Raji (cell line): ENCODE results near the gene DUS4L.

ENCODE experiments used
- POLR2A ChIP-seq: IDR thresholded peaks from 2 replicates; pipeline ENCODE4 v1.6.1; 2011; ENCODE audit warnings: low read depth, low read length, control low read depth; ENCODE audit not compliant: insufficient read depth

Gene DUS4L

GRCh38 chr7:107564553-107565298 is 955 bp downstream of the DUS4L start:
- TF ChIP-seq POLR2A: no peak

- no peak for TF ChIP-seq POLR2A
These were observed 6.5 kb downstream of the DUS4L start for GRCh38 chr7:107570298-107570697.

GRCh38 chr7:107573537-107573936 is 9.8 kb downstream of the DUS4L start:
- TF ChIP-seq POLR2A: no peak

- TF ChIP-seq POLR2A: no peak
These were observed 15.7 kb downstream of the DUS4L start for GRCh38 chr7:107579554-107579884.

GRCh38 chr7:107579885-107580715 is 16.3 kb downstream of the DUS4L start, which contains the start of gene BCAP29:
BCAP29 (plus strand) TSS chr7:107580246; CDS start chr7:107580773, 527 bp downstream.
- peak; percentile 73 for TF ChIP-seq POLR2A

- no peak for TF ChIP-seq POLR2A
These were observed 17.1 kb downstream of the DUS4L start for GRCh38 chr7:107580716-107581383.

- TF ChIP-seq POLR2A: no peak
These were observed 17.7 kb downstream of the DUS4L start for GRCh38 chr7:107581387-107582013.

DNA sequence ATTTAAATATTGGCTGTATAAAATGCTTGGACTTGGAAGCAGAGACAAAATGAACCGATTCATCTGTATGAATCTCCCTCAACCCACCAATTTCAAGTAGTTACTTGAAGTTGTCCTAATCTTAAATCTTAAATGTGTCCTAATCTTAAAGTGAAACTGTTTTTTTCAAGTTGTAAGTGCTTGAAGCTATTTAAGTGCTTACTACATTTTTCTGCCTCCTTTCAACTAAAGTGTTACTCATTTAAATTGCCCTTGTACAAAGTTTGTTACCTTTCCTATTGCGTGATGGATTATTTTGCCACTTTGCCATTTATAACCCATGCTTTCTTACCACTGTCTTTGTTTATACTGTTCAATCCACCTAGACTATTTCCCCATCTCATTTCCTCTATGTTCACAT is 19.1 kb downstream of the DUS4L start:
- TF ChIP-seq POLR2A: no peak

DNA sequence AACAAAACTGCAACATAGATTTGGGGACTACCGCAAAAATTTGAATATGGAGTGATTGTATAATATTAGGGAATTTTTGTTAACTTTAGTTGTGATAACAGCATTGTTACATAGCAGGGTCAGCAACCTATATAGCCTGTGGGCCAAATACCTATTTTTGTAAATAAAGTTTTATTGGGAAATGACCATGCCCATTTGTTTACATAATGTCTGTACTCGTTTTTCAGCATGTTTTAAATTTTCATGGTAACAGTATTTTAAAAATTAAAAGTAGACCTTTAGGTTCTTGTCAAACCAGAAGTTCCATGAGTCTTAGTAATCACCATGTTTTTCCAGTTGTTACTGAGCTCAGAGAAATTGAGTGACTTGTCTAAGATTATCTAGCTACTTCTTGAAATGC is 20.9 kb downstream of the DUS4L start:
- no peak for TF ChIP-seq POLR2A

DNA sequence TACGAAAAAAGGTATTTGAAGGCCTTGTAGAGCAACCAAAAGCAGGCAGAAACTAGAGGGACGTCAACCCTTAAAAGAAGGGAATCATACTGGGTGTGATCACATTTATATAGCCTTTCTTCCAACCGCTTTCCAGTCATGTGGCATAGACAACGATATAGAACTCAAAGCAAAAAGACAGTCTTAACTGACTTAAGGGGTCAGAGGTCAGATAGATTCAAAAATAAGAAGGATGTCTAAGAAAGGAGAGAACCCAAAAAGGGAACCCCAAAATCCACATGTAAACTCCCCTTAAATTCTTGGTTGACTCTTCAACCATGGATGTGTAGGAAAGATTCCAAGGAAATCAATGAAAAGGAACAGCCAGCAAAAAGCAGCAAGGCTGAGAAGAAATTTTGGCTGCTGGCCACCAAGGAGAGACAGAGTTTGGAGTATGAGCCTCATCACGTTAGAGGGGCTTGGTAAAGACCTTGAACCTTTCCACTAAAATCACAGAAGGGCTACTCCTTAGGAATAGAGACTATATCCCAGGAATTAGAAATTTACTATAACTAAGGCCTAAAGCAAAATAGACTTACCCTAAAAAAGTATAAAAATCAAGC is 24.9 kb downstream of the DUS4L start:
- TF ChIP-seq POLR2A: no peak

GRCh38 chr7:107591421-107591820 is 27.6 kb downstream of the DUS4L start:
- no peak for TF ChIP-seq POLR2A

- no peak for TF ChIP-seq POLR2A
These were observed 28.7 kb downstream of the DUS4L start for GRCh38 chr7:107592361-107593024.

DNA sequence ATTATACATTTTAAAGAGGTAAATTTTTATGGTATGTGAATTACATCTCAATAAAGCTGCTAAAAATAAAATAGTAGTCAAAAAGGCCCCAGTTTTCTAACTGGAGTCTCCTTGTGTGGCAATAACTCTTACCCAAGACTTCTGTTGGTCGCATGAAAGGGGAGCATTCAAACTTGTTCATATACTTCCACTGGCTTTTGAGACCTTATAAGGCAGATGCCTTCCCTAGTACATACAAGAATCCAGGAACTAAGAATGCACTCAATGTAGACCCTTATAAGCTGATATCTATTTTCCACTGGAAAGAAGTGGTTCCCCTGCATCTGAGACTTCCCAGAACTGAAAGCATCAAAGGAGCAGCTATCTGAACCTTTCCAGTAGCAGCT is 29.2 kb downstream of the DUS4L start:
- no peak for TF ChIP-seq POLR2A

- TF ChIP-seq POLR2A: no peak
These were observed 31.4 kb downstream of the DUS4L start for GRCh38 chr7:107594961-107595737.
